Measurements from ENCODE around the gene NCOR2. TPM values are rescaled to one million over a fixed set of nuclear protein-coding genes. Genes with fewer than 3 reads are reported as not detected.

The NCOR2 gene
- total and polyA plus RNA-seq, 2 of the 8 experiments (the other 6 are each of a cell fraction or from before 2014, with no cell fraction given): 14.8 to 275 TPM

- FAIRE-seq (no peak), DNase-seq (ENCODE audit: low read depth in 1 of 2, low spot score in 2 of 2) (no peak)
- Histone ChIP-seq H3K18ac (ENCODE audit: extremely low read depth, low read length) (no peak overlapping the region; the same call in 1 of the 2 replicates), H3K27ac (ENCODE audit: low read depth, low read length) (no peak overlapping the region), H4K91ac (replicated peaks; ENCODE audit: insufficient read length, low read length) (peak overlapping the region; percentile 44), H2BK5ac (ENCODE audit: low read depth, low read length) (peak overlapping the region; percentile 80; the same call in 1 of the 2 replicates), H2BK20ac (ENCODE audit: low read length) (0 out of 2 replicates have a peak overlapping the region, but pooled peaks have one; percentile 32), H2AK5ac (ENCODE audit: low read depth, low read length) (no peak overlapping the region), H3K79me2 (ENCODE audit: control insufficient read depth in 1 of 2, insufficient read depth in 2 of 2, low read length in 2 of 2) (no peaks in the 10 kb centered on the region), H4K8ac (ENCODE audit: extremely low read depth, insufficient read depth, low read length) (no peak overlapping the region; the same call in 1 of the 2 replicates), H3K9ac (replicated peaks in 1 of 4; ENCODE audit: extremely low read depth in 1 of 4, low read depth in 3 of 4, low read length in 3 of 4) (no peak overlapping the region), H3K4ac (replicated peaks; ENCODE audit: insufficient read length, low read depth, low read length) (no peak overlapping the region), H2AFZ (ENCODE audit: low read length) (no peak overlapping the region), H3K79me1 (ENCODE audit: low read depth, low read length) (no peaks in the 10 kb centered on the region), H4K20me1 (replicated peaks in 1 of 2; ENCODE audit: control insufficient read depth in 1 of 2, insufficient read depth in 2 of 2, low read length in 2 of 2) (no peaks in the 10 kb centered on the region), H2BK120ac (replicated peaks; ENCODE audit: low read depth, low read length) (no peak overlapping the region), H4K5ac (ENCODE audit: insufficient read length, low read depth, low read length) (no peak overlapping the region), H3K27me3 (replicated peaks in 1 of 4; ENCODE audit: control insufficient read depth in 3 of 4, extremely low read depth in 1 of 4, insufficient read depth in 3 of 4, low read length in 3 of 4) (no peaks in the 10 kb centered on the region), H3K23me2 (ENCODE audit: low read depth, low read length) (no peaks in the 10 kb centered on the region; the same call in 1 of the 2 replicates), H3K9me3 (ENCODE audit: insufficient read depth in 2 of 2, low read depth in 1 of 2, low read length in 1 of 2) (peaks cover 5% of the 10 kb centered on the region in 2 experiments; a peak in 2 of 4 replicates), H2BK15ac (ENCODE audit: low read length) (no peak overlapping the region), H3K56ac (replicated peaks; ENCODE audit: insufficient read length, low read depth, low read length) (no peak overlapping the region), H2BK12ac (ENCODE audit: low read depth, low read length) (peak overlapping the region; percentile 75; the same call in 1 of the 2 replicates), H3K4me1 (replicated peaks in 1 of 4; ENCODE audit: control insufficient read depth in 3 of 4, insufficient read depth in 4 of 4, low read length in 3 of 4) (peaks cover 0 to 11% (median 5%) of the 10 kb centered on the region in 4 experiments; a peak in 6 of 7 replicates), H3K4me3 (ENCODE audit: extremely low read depth in 1 of 4, insufficient read depth in 2 of 4, low read depth in 3 of 4, low read length in 4 of 4) (no peak overlapping the region), H3K23ac (ENCODE audit: insufficient read length) (no peak overlapping the region), H3K14ac (ENCODE audit: insufficient read length) (no peak overlapping the region), H3K36me3 (ENCODE audit: control insufficient read depth in 2 of 4, insufficient read depth in 4 of 4, low read length in 3 of 4) (no peaks in the 10 kb centered on the region), H3K4me2 (ENCODE audit: insufficient read depth in 1 of 2, low read depth in 2 of 2, low read length in 2 of 2) (no peak overlapping the region)
- ChIA-PET CTCF (ENCODE audit: partially characterized antibody) (interaction anchor here (0.6 to 2.0 kb wide), 7 partner anchors 9 to 178 kb away, joined by 3 to 14 read pairs (median 4); no protein-coding TSS in a partner anchor), POLR2A (ENCODE audit: partially characterized antibody) (interaction anchor here (0.9 kb wide), 1 partner anchor 11 kb away, joined by 3 read pairs; the partner anchor contains the start of gene NCOR2)
- TF ChIP-seq EGR1 (IDR thresholded peaks at IDR 0.05; ENCODE audit: borderline replicate concordance, low read depth, low read length) (no peak), RAD21 (IDR thresholded peaks at IDR 0.05 in 1 of 2, conservative IDR thresholded peaks at IDR 0.05 in 1 of 2; ENCODE audit: low read depth in 2 of 2, low read length in 2 of 2) (peak in 1 of 2 experiments; percentile 52; a peak in 2 of 4 replicates)
- TF ChIP-seq, protein P1, sequence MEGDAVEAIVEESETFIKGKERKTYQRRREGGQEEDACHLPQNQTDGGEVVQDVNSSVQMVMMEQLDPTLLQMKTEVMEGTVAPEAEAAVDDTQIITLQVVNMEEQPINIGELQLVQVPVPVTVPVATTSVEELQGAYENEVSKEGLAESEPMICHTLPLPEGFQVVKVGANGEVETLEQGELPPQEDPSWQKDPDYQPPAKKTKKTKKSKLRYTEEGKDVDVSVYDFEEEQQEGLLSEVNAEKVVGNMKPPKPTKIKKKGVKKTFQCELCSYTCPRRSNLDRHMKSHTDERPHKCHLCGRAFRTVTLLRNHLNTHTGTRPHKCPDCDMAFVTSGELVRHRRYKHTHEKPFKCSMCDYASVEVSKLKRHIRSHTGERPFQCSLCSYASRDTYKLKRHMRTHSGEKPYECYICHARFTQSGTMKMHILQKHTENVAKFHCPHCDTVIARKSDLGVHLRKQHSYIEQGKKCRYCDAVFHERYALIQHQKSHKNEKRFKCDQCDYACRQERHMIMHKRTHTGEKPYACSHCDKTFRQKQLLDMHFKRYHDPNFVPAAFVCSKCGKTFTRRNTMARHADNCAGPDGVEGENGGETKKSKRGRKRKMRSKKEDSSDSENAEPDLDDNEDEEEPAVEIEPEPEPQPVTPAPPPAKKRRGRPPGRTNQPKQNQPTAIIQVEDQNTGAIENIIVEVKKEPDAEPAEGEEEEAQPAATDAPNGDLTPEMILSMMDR (IDR thresholded peaks at IDR 0.05; ENCODE audit: control extremely low read depth in 1 of 3, insufficient read depth in 1 of 3, low read depth in 1 of 3, low read length in 3 of 3): peak; percentile 41 to 45 (median 42)
- WGBS, 2 experiments (ENCODE audit: extremely low coverage in 1 of 2, insufficient coverage in 1 of 2, insufficient read length in 1 of 2, insufficient replicate concordance in 2 of 2, low coverage in 1 of 2, low lambda C conversion rate in 2 of 2, missing lambda C conversion rate in 1 of 2): 88% methylated on average over 8 of the region's 8 CpGs; no CpG with 5 or more reads in 1 of the 2 experiments
Observed at GRCh38 chr12:124578445-124578844, 11.0 kb upstream of the NCOR2 start.

Measured in H1 (cell line).